IMR-90 (cell line): ENCODE measurements around the gene SRSF2. TPM values are rescaled to one million over a fixed set of nuclear protein-coding genes. Genes with fewer than 3 reads are reported as not detected.

Experiments used
- ATAC-seq: fragments of 200-7000 bp; cut with Tn5 transposase; 2 replicates; pipeline ENCODE4 v1.9.1; 2020; ENCODE audit warnings: low read depth, mild to moderate bottlenecking, moderate library complexity
- BruUV-seq: library from RNA; stranded (reverse); fragments of 400-500 nt; replicated peaks from 2 replicates; lab custom pipeline; 2021; lab: Mats Ljungman, UMichigan
- CTCF ChIA-PET: fragments of 300-600 bp; formaldehyde crosslinking; extraction: SDS; loops from one replicate; lab custom pipeline; 2021; ENCODE audit warnings: antibody characterized with exemption; lab: Yijun Ruan, JAX
- POLR2A ChIA-PET: fragments of 300-600 bp; sonication (Branson Sonifier 250); formaldehyde crosslinking; loops from one replicate; lab custom pipeline; 2022; ENCODE audit warnings: antibody characterized with exemption; ENCODE audit not compliant: unreplicated experiment; lab: Charles Lee
- DNase-seq: peaks from one replicate; pipeline ENCODE4 v3.0.0; 2013
- H2AFZ ChIP-seq: replicated peaks from 2 replicates; pipeline ENCODE3; 2013; ENCODE audit warnings: low read length, mild to moderate bottlenecking; ENCODE audit not compliant: poor library complexity
- H2AK5ac ChIP-seq: 2 replicates; pipeline ENCODE4 v1.6.1; 2013; ENCODE audit warnings: low read depth, low read length, inconsistent platforms
- H2AK9ac ChIP-seq: replicated peaks from 2 replicates; pipeline ENCODE3; 2013; ENCODE audit warnings: mild to moderate bottlenecking, low read depth, low read length, moderate library complexity; ENCODE audit not compliant: poor library complexity
- H2BK120ac ChIP-seq: 2 replicates; pipeline ENCODE4 v1.6.1; 2013; ENCODE audit warnings: low read depth, low read length, inconsistent platforms
- H2BK15ac ChIP-seq: 3 replicates; pipeline ENCODE4 v1.6.1; 2013; ENCODE audit warnings: low read depth, low read length, inconsistent platforms
- H2BK20ac ChIP-seq: 2 replicates; pipeline ENCODE4 v1.6.1; 2013; ENCODE audit warnings: low read depth, mild to moderate bottlenecking, inconsistent platforms, low read length, moderate library complexity
- H2BK5ac ChIP-seq: 2 replicates; pipeline ENCODE4 v1.6.1; 2013; ENCODE audit warnings: mild to moderate bottlenecking, low read depth, low read length, inconsistent platforms; ENCODE audit not compliant: poor library complexity, severe bottlenecking
- H3K14ac ChIP-seq: replicated peaks from 2 replicates; pipeline ENCODE4 v1.6.1; 2013; ENCODE audit warnings: low read depth, low read length, inconsistent platforms
- H3K18ac ChIP-seq: 2 replicates; pipeline ENCODE4 v1.6.1; 2013; ENCODE audit warnings: low read depth, low read length, control low read depth
- H3K23ac ChIP-seq: 2 replicates; pipeline ENCODE4 v1.6.1; 2013; ENCODE audit warnings: low read depth, low read length, inconsistent platforms
- H3K27ac ChIP-seq: 2 replicates; pipeline ENCODE4 v1.5.1; 2013; ENCODE audit warnings: mild to moderate bottlenecking, control low read depth, low read length; ENCODE audit not compliant: insufficient read depth
- H3K27me3 ChIP-seq: 2 replicates; pipeline ENCODE4 v1.6.1; 2013; ENCODE audit warnings: low read length; ENCODE audit not compliant: control insufficient read depth, insufficient read depth
- H3K36me3 ChIP-seq: 2 replicates; pipeline ENCODE4 v1.6.1; 2013; ENCODE audit warnings: low read length, mixed read lengths; ENCODE audit not compliant: control insufficient read depth, insufficient read depth
- H3K4ac ChIP-seq: 2 replicates; pipeline ENCODE4 v1.6.1; 2013; ENCODE audit warnings: low read depth, low read length, inconsistent platforms
- H3K4me1 ChIP-seq: 2 replicates; pipeline ENCODE4 v1.6.1; 2013; ENCODE audit warnings: low read length, mixed read lengths; ENCODE audit not compliant: control insufficient read depth, insufficient read depth
- H3K4me2 ChIP-seq: 2 replicates; pipeline ENCODE4 v1.6.1; 2013; ENCODE audit warnings: low read depth, mild to moderate bottlenecking, control low read depth, low read length, moderate library complexity
- H3K4me3 ChIP-seq: 2 replicates; pipeline ENCODE4 v1.5.1; 2013; ENCODE audit warnings: low read depth, mild to moderate bottlenecking, control low read depth, low read length, moderate library complexity; ENCODE audit not compliant: insufficient read depth
- H3K56ac ChIP-seq: 2 replicates; pipeline ENCODE4 v1.6.1; 2013; ENCODE audit warnings: low read length, inconsistent platforms; ENCODE audit not compliant: insufficient read depth; ENCODE audit errors: extremely low read depth
- H3K79me1 ChIP-seq, 2 experiments: 2 replicates each; pipeline ENCODE4 v1.6.1; 2013; ENCODE audit warnings: low read length in 2 of 2, inconsistent platforms in 1 of 2, low read depth in 1 of 2
- H3K9ac ChIP-seq: 2 replicates; pipeline ENCODE4 v1.6.1; 2013; ENCODE audit warnings: low read depth, low read length, control low read depth
- H3K9me1 ChIP-seq: 2 replicates; pipeline ENCODE4 v1.6.1; 2013; ENCODE audit warnings: low read length, inconsistent platforms; ENCODE audit not compliant: insufficient read depth
- H3K9me3 ChIP-seq: 2 replicates; pipeline ENCODE4 v1.6.1; 2013; ENCODE audit warnings: low read length; ENCODE audit not compliant: control insufficient read depth, insufficient read depth
- H4K20me1 ChIP-seq: 2 replicates; pipeline ENCODE4 v1.6.1; 2013; ENCODE audit warnings: low read length, inconsistent platforms; ENCODE audit not compliant: insufficient read depth
- H4K5ac ChIP-seq: 2 replicates; pipeline ENCODE4 v1.6.1; 2013; ENCODE audit warnings: mild to moderate bottlenecking, low read depth, low read length, control low read depth
- H4K8ac ChIP-seq, 2 experiments: 2 replicates each; pipeline ENCODE4 v1.6.1; 2013; ENCODE audit warnings: low read depth in 2 of 2, low read length in 2 of 2, control low read depth in 1 of 2, inconsistent platforms in 1 of 2
- H4K91ac ChIP-seq: 2 replicates; pipeline ENCODE4 v1.6.1; 2013; ENCODE audit warnings: low read depth, low read length, inconsistent platforms; ENCODE audit not compliant: insufficient read depth
- BHLHE40 ChIP-seq: fragments of 150-350 bp; IDR thresholded peaks from 2 replicates; pipeline ENCODE4 v1.6.1; 2016; ENCODE audit warnings: mild to moderate bottlenecking, low read depth, low read length
- MAZ ChIP-seq: IDR thresholded peaks from 2 replicates; pipeline ENCODE4 v1.6.1; 2012; ENCODE audit warnings: low read depth, mild to moderate bottlenecking, low read length, improper control_type of control experiment, moderate library complexity, borderline replicate concordance
- MXI1 ChIP-seq: IDR thresholded peaks from 2 replicates; pipeline ENCODE4 v1.6.1; 2012; ENCODE audit warnings: low read depth, mild to moderate bottlenecking, low read length, moderate library complexity, borderline replicate concordance
- NFE2L2 ChIP-seq: fragments of 150-350 bp; IDR thresholded peaks from 2 replicates; pipeline ENCODE4 v1.6.1; 2016; ENCODE audit warnings: low read depth, mild to moderate bottlenecking, low read length
- POLR2A ChIP-seq: IDR thresholded peaks from 2 replicates; pipeline ENCODE4 v1.6.1; 2012; ENCODE audit warnings: mild to moderate bottlenecking, low read depth, low read length
- RAD21 ChIP-seq: IDR thresholded peaks from 2 replicates; pipeline ENCODE4 v1.6.1; 2012; ENCODE audit warnings: low read length, improper control_type of control experiment
- dilution Hi-C: fragments of 300-500 bp; cut with HindIII; formaldehyde crosslinking; loops from one replicate; pipeline ENCODE4 v1.14.3; 2018; ENCODE audit warnings: low sequenced_read_pairs; ENCODE audit not compliant: unreplicated experiment
- in situ Hi-C: fragments of 300-500 bp; cut with MboI; formaldehyde crosslinking; loops from 3 replicates; pipeline ENCODE4 v1.14.3; 2019; ENCODE audit warnings: low sequenced_read_pairs, inconsistent platforms, mixed read lengths
- intact Hi-C: fragments of 100-400 bp; cut with micrococcal nuclease; formaldehyde crosslinking; loops from 2 replicates; pipeline ENCODE4 v1.10.0; 2022
- polyA plus RNA-seq, 3 experiments: library from polyadenylated mRNA; depleted of rRNA; stranded (reverse); fragments of >200 nt; gene quantifications; 2 replicates each; pipeline ENCODE4 v1.2.3, GENCODE V29; 2012; ENCODE audit warnings: low replicate concordance in 1 of 3
- total RNA-seq: library from RNA; depleted of rRNA; stranded (reverse); fragments of >200 nt; gene quantifications from 2 replicates; pipeline ENCODE4 v1.2.3, GENCODE V29; 2012

Gene SRSF2
- total and polyA plus RNA-seq, 2 of the 4 experiments (the other 2 are of a cell fraction): 98.0 to 296 TPM

DNA sequence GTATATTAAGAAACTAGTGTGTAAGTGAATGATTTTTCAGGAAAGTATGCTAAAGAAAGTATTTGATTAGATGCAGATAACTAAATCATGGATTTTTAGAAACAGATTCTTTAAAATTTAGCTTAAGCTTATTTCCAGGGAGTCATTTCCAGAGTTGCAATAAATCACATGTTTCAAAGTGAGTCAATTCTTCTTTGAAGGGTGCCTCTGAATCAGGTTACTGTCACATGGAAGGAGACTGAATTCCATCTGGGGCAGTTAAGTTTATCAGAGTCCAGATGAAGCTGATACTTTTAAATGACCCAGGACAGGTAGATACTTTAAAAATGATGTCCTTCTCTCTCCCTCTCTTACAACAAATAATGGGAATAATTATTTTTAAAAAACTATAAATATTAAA is 5.8 kb upstream of the SRSF2 start:
- H3K9me1 ChIP-seq: peaks cover 4% of the 10 kb centered on the region; the same call in 1 of the 2 replicates
- peaks cover 23% of the 10 kb centered on the region for H3K36me3 ChIP-seq
- H3K9me3 ChIP-seq: no peaks in the 10 kb centered on the region; the same call in 1 of the 2 replicates
- no peak overlapping the region for H3K27ac ChIP-seq
- DNase-seq: no peak
- no peak overlapping the region for H2BK15ac ChIP-seq
- dilution Hi-C loops: no loop called here
- no peak for TF ChIP-seq MXI1
- no peak for TF ChIP-seq RAD21
- no peak for TF ChIP-seq POLR2A
- TF ChIP-seq BHLHE40: no peak
- no peak for TF ChIP-seq MAZ
- no peak for TF ChIP-seq NFE2L2
- no TSS peak for BruUV-seq
- H4K20me1 ChIP-seq: no peaks in the 10 kb centered on the region
- H3K79me1 ChIP-seq: peaks cover 10 to 20% of the 10 kb centered on the region in 2 experiments
- H2BK120ac ChIP-seq: no peak overlapping the region
- no peak overlapping the region for H3K23ac ChIP-seq
- no peak overlapping the region for H2AFZ ChIP-seq
- no peak overlapping the region for H3K18ac ChIP-seq
- no peak overlapping the region for H3K4me2 ChIP-seq
- no peak overlapping the region for H2AK9ac ChIP-seq
- no peaks in the 10 kb centered on the region for H3K27me3 ChIP-seq
- H2BK5ac ChIP-seq: no peak overlapping the region
- H3K9ac ChIP-seq: no peak overlapping the region
- no peak overlapping the region for H3K56ac ChIP-seq
- CTCF ChIA-PET: interaction anchor here (0.7 kb wide), 1 partner anchor 1966 kb away, joined by 3 read pairs; no protein-coding TSS in a partner anchor
- intact Hi-C loops: no loop called here
- no peak for ATAC-seq
- H4K91ac ChIP-seq: no peak overlapping the region
- H2AK5ac ChIP-seq: no peak overlapping the region
- no peak overlapping the region for H3K14ac ChIP-seq
- H4K5ac ChIP-seq: no peak overlapping the region
- H3K4me1 ChIP-seq: no peaks in the 10 kb centered on the region
- in situ Hi-C loops: no loop called here
- H3K4me3 ChIP-seq: no peak overlapping the region
- POLR2A ChIA-PET: no interaction called here
- H3K4ac ChIP-seq: no peak overlapping the region
- no peak overlapping the region for H4K8ac ChIP-seq
- no peak overlapping the region; the same call in 1 of the 2 replicates for H2BK20ac ChIP-seq
